ENCODE measurements around the gene RAPGEF4. TPM values are rescaled to one million over a fixed set of nuclear protein-coding genes. Genes with fewer than 3 reads are reported as not detected.

RAPGEF4 gene
- total and polyA plus RNA-seq, 2 of the 8 experiments (the other 6 are each of a cell fraction or from before 2014, with no cell fraction given): 1.2 to 2.6 TPM

DNA sequence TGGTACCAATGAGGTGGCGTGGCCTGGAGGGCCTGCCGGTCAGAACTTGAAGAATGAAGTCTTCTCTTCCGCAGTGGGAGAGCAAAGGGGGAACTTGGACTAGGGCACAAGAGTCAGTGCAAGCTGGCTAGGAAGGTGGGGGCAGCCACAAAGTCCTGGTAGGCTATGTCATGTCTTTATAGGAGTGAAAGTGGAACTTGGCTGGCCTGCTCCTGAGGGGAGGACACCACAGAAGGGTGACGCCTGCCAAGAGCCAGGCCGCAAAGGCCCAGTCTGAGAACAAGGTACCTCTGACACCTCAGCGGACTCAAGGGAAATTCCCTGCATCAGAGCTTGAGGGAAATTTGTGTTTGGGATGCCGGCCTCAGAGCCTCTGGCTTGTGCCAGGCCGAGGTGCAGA is 307.8 kb downstream of the RAPGEF4 start:
- Histone ChIP-seq H3K36me3 (ENCODE audit: control insufficient read depth in 2 of 4, insufficient read depth in 4 of 4, low read length in 3 of 4) (no peaks in the 10 kb centered on the region), H2BK5ac (ENCODE audit: low read depth, low read length) (no peak overlapping the region), H3K23ac (ENCODE audit: insufficient read length) (no peak overlapping the region), H2BK12ac (ENCODE audit: low read depth, low read length) (no peak overlapping the region), H3K56ac (replicated peaks; ENCODE audit: insufficient read length, low read depth, low read length) (no peak overlapping the region), H2BK120ac (replicated peaks; ENCODE audit: low read depth, low read length) (no peak overlapping the region), H3K4me3 (ENCODE audit: extremely low read depth in 1 of 4, insufficient read depth in 2 of 4, low read depth in 3 of 4, low read length in 4 of 4) (no peak overlapping the region), H3K4me2 (ENCODE audit: insufficient read depth in 1 of 2, low read depth in 2 of 2, low read length in 2 of 2) (no peak overlapping the region), H2BK20ac (ENCODE audit: low read length) (0 out of 2 replicates have a peak overlapping the region, but pooled peaks have one; percentile 38), H3K4me1 (replicated peaks in 1 of 4; ENCODE audit: control insufficient read depth in 3 of 4, insufficient read depth in 4 of 4, low read length in 3 of 4) (no peaks in the 10 kb centered on the region; a peak in 1 of 7 replicates), H3K4ac (replicated peaks; ENCODE audit: insufficient read length, low read depth, low read length) (no peak overlapping the region), H3K79me2 (ENCODE audit: control insufficient read depth in 1 of 2, insufficient read depth in 2 of 2, low read length in 2 of 2) (no peaks in the 10 kb centered on the region), H2BK15ac (ENCODE audit: low read length) (no peak overlapping the region), H4K8ac (ENCODE audit: extremely low read depth, insufficient read depth, low read length) (no peak overlapping the region), H3K14ac (ENCODE audit: insufficient read length) (no peak overlapping the region), H2AFZ (ENCODE audit: low read length) (no peak overlapping the region), H4K91ac (replicated peaks; ENCODE audit: insufficient read length, low read length) (no peak overlapping the region), H3K27ac (ENCODE audit: low read depth, low read length) (no peak overlapping the region), H3K18ac (ENCODE audit: extremely low read depth, low read length) (no peak overlapping the region), H3K27me3 (replicated peaks in 1 of 4; ENCODE audit: control insufficient read depth in 3 of 4, extremely low read depth in 1 of 4, insufficient read depth in 3 of 4, low read length in 3 of 4) (no peaks in the 10 kb centered on the region), H2AK5ac (ENCODE audit: low read depth, low read length) (no peak overlapping the region), H3K79me1 (ENCODE audit: low read depth, low read length) (no peaks in the 10 kb centered on the region), H3K9ac (replicated peaks in 1 of 4; ENCODE audit: extremely low read depth in 1 of 4, low read depth in 3 of 4, low read length in 3 of 4) (no peak overlapping the region), H4K5ac (ENCODE audit: insufficient read length, low read depth, low read length) (no peak overlapping the region), H3K23me2 (ENCODE audit: low read depth, low read length) (no peaks in the 10 kb centered on the region), H3K9me3 (ENCODE audit: insufficient read depth in 2 of 2, low read depth in 1 of 2, low read length in 1 of 2) (no peaks in the 10 kb centered on the region), H4K20me1 (replicated peaks in 1 of 2; ENCODE audit: control insufficient read depth in 1 of 2, insufficient read depth in 2 of 2, low read length in 2 of 2) (no peaks in the 10 kb centered on the region)
- 90% methylated on average over 8 of the region's 8 CpGs; no CpG with 5 or more reads in 1 of the 2 experiments for WGBS, 2 experiments (ENCODE audit: extremely low coverage in 1 of 2, insufficient coverage in 1 of 2, insufficient read length in 1 of 2, insufficient replicate concordance in 2 of 2, low coverage in 1 of 2, low lambda C conversion rate in 2 of 2, missing lambda C conversion rate in 1 of 2)
- POLR2A ChIA-PET (ENCODE audit: partially characterized antibody): no interaction called here
- FAIRE-seq: no peak
- DNase-seq (ENCODE audit: low read depth in 1 of 2, low spot score in 2 of 2): no peak
- TF ChIP-seq, protein P1, sequence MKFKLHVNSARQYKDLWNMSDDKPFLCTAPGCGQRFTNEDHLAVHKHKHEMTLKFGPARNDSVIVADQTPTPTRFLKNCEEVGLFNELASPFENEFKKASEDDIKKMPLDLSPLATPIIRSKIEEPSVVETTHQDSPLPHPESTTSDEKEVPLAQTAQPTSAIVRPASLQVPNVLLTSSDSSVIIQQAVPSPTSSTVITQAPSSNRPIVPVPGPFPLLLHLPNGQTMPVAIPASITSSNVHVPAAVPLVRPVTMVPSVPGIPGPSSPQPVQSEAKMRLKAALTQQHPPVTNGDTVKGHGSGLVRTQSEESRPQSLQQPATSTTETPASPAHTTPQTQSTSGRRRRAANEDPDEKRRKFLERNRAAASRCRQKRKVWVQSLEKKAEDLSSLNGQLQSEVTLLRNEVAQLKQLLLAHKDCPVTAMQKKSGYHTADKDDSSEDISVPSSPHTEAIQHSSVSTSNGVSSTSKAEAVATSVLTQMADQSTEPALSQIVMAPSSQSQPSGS (IDR thresholded peaks at IDR 0.05; ENCODE audit: low read length): no peak
- no peak for TF ChIP-seq SRF (IDR thresholded peaks at IDR 0.05; ENCODE audit: low read depth, low read length)
- TF ChIP-seq SP1 (IDR thresholded peaks at IDR 0.05; ENCODE audit: low read depth, low read length): no peak
- TF ChIP-seq JUN (IDR thresholded peaks at IDR 0.05; ENCODE audit: low read depth, low read length): no peak
- TF ChIP-seq SP2 (IDR thresholded peaks at IDR 0.05; ENCODE audit: low read length): no peak
- no peak for TF ChIP-seq NRF1 (IDR thresholded peaks at IDR 0.05; ENCODE audit: low read depth, low read length)
- TF ChIP-seq EGR1 (IDR thresholded peaks at IDR 0.05; ENCODE audit: borderline replicate concordance, low read depth, low read length): no peak
- CTCF ChIA-PET (ENCODE audit: partially characterized antibody): interaction anchor here (2.5 kb wide), 1 partner anchor 167 kb away, joined by 16 read pairs; no protein-coding TSS in a partner anchor

Data from H1 (cell line).